Endodermal cell (in vitro differentiated cells): Measurements from ENCODE around the gene ATP12A. TPM values are rescaled to one million over a fixed set of nuclear protein-coding genes. Genes with fewer than 3 reads are reported as not detected.
A peak's percentile ranks its signal among the peaks of the same experiment; 100 is the strongest.

Experiments used
- DNase-seq: peaks from one replicate; pipeline ENCODE4 v3.0.0-alpha.2; 2017
- H3K27ac ChIP-seq: 2 replicates; pipeline ENCODE4 v1.5.1; 2013; ENCODE audit warnings: mild to moderate bottlenecking, low read depth, low read length, moderate library complexity
- H3K27me3 ChIP-seq: 2 replicates; pipeline ENCODE4 v1.6.1; 2013; ENCODE audit warnings: mild to moderate bottlenecking, low read length, moderate library complexity; ENCODE audit not compliant: insufficient read depth, control insufficient read depth, poor library complexity, severe bottlenecking
- H3K36me3 ChIP-seq: 2 replicates; pipeline ENCODE4 v1.7.0; 2013; ENCODE audit warnings: mild to moderate bottlenecking, low read length, moderate library complexity; ENCODE audit not compliant: control insufficient read depth, insufficient read depth
- H3K4me1 ChIP-seq: one replicate; pipeline ENCODE4 v1.7.0; 2013; ENCODE audit warnings: low read length; ENCODE audit not compliant: control insufficient read depth, insufficient read depth
- H3K4me3 ChIP-seq: 2 replicates; pipeline ENCODE4 v1.5.1; 2013; ENCODE audit warnings: mild to moderate bottlenecking, low read length, moderate library complexity
- H3K9ac ChIP-seq: 2 replicates; pipeline ENCODE4 v1.6.1; 2013; ENCODE audit warnings: mild to moderate bottlenecking, low read length, moderate library complexity; ENCODE audit not compliant: poor library complexity, severe bottlenecking; ENCODE audit errors: extremely low read depth
- H3K9me3 ChIP-seq: 2 replicates; pipeline ENCODE4 v1.6.1; 2013; ENCODE audit warnings: mild to moderate bottlenecking, low read length, moderate library complexity; ENCODE audit not compliant: control insufficient read depth
- H3K27ac Mint-ChIP-seq: 2 replicates; pipeline ENCODE4 v1.8.0; 2020; ENCODE audit warnings: mixed read lengths
- H3K27me3 Mint-ChIP-seq: 2 replicates; pipeline ENCODE4 v1.8.0; 2021; ENCODE audit warnings: mild to moderate bottlenecking, mixed read lengths; ENCODE audit not compliant: insufficient read depth
- H3K36me3 Mint-ChIP-seq: 2 replicates; pipeline ENCODE4 v1.8.0; 2020; ENCODE audit warnings: low read depth, mixed read lengths
- H3K4me1 Mint-ChIP-seq: 2 replicates; pipeline ENCODE4 v1.8.0; 2020; ENCODE audit warnings: mixed read lengths
- H3K4me3 Mint-ChIP-seq: 2 replicates; pipeline ENCODE4 v1.8.0; 2020; ENCODE audit warnings: mild to moderate bottlenecking, moderate library complexity, mixed read lengths
- H3K9me3 Mint-ChIP-seq: 2 replicates; pipeline ENCODE4 v1.8.0; 2020; ENCODE audit warnings: mild to moderate bottlenecking, mixed read lengths
- CTCF ChIP-seq: fragments of 200-600 bp; sonication (generic); conservative IDR thresholded peaks from 2 replicates; pipeline ENCODE4 v1.5.0; 2021; ENCODE audit warnings: antibody characterized with exemption, mild to moderate bottlenecking
- WGBS, 2 experiments: methylation state at CpG; one replicate each; pipeline versions ENCODE4 v1.1.5 to v1.1.7; 2013; ENCODE audit warnings: missing lambda C conversion rate in 2 of 2, mixed read lengths in 1 of 2; ENCODE audit not compliant: insufficient coverage in 1 of 2, insufficient read length in 1 of 2; 5-methylcytosine and 5-hydroxymethylcytosine counted together
- total RNA-seq, 2 donors: library from RNA; stranded (reverse); fragmentation: NEBNext Ultra II Directional in 1 of 2; extraction: Animal tissue kit (Norgen Biotek cat#: 25700) in 1 of 2; gene quantifications; 2 replicates in 1 of 2; 3 replicates in 1 of 2; pipeline ENCODE4 v1.2.1, GENCODE V29; 2021

The ATP12A gene
- total RNA-seq, 2 donors from 2014 or later: 4.9 to 10.5 TPM

GRCh38 chr13:24693862-24694471 is 13.8 kb downstream of the ATP12A start:
- H3K36me3 Mint-ChIP-seq: no peaks in the 10 kb centered on the region
- peak; percentile 90 for DNase-seq
- no peak overlapping the region for H3K27ac Mint-ChIP-seq
- Histone ChIP-seq H3K4me1 (no peaks in the 10 kb centered on the region), H3K9me3 (no peaks in the 10 kb centered on the region), H3K9ac (no peak overlapping the region), H3K27me3 (no peaks in the 10 kb centered on the region), H3K36me3 (no peaks in the 10 kb centered on the region), H3K4me3 (no peak overlapping the region), H3K27ac (no peak overlapping the region)
- no peaks in the 10 kb centered on the region for H3K9me3 Mint-ChIP-seq
- no peak overlapping the region for H3K4me3 Mint-ChIP-seq
- WGBS, 2 experiments: 41 to 56% methylated on average over 13 to 17 of the region's 17 CpGs
- H3K4me1 Mint-ChIP-seq: peaks cover 3% of the 10 kb centered on the region
- H3K27me3 Mint-ChIP-seq: peaks cover 40% of the 10 kb centered on the region
- peak; percentile 96 for TF ChIP-seq CTCF

- Mint-ChIP-seq H3K9me3 (no peaks in the 10 kb centered on the region), H3K4me3 (no peak overlapping the region), H3K4me1 (peaks cover 3% of the 10 kb centered on the region), H3K36me3 (no peaks in the 10 kb centered on the region), H3K27me3 (peaks cover 44% of the 10 kb centered on the region), H3K27ac (no peak overlapping the region)
- Histone ChIP-seq H3K27me3 (no peaks in the 10 kb centered on the region), H3K9me3 (no peaks in the 10 kb centered on the region), H3K4me1 (no peaks in the 10 kb centered on the region), H3K27ac (no peak overlapping the region), H3K4me3 (no peak overlapping the region), H3K36me3 (no peaks in the 10 kb centered on the region), H3K9ac (no peak overlapping the region)
- TF ChIP-seq CTCF: no peak
- DNase-seq: no peak
- 83 to 89% methylated on average over 4 to 12 of the region's 12 CpGs for WGBS, 2 experiments
Observed at GRCh38 chr13:24694907-24695306, 14.7 kb downstream of the ATP12A start.

- H3K9ac ChIP-seq: no peak overlapping the region
- H3K4me1 ChIP-seq: no peaks in the 10 kb centered on the region
- no peaks in the 10 kb centered on the region for H3K36me3 ChIP-seq
- no peaks in the 10 kb centered on the region for H3K27me3 ChIP-seq
- WGBS, 2 experiments: 94 to 100% methylated on average over 7 to 12 of the region's 12 CpGs
- H3K27ac Mint-ChIP-seq: no peak overlapping the region
- H3K27me3 Mint-ChIP-seq: peaks cover 24% of the 10 kb centered on the region
- peaks cover 3% of the 10 kb centered on the region for H3K4me1 Mint-ChIP-seq
- DNase-seq: no peak
- H3K4me3 Mint-ChIP-seq: no peak overlapping the region
- no peaks in the 10 kb centered on the region for H3K9me3 ChIP-seq
- H3K9me3 Mint-ChIP-seq: no peaks in the 10 kb centered on the region
- no peak overlapping the region for H3K27ac ChIP-seq
- no peaks in the 10 kb centered on the region for H3K36me3 Mint-ChIP-seq
- no peak for TF ChIP-seq CTCF
- H3K4me3 ChIP-seq: no peak overlapping the region
Observed at GRCh38 chr13:24698686-24699085, 18.5 kb downstream of the ATP12A start.
